ENCODE results near the gene BMPR1A. TPM values are rescaled to one million over a fixed set of nuclear protein-coding genes. Genes with fewer than 3 reads are reported as not detected.

BMPR1A gene
- total and polyA plus RNA-seq, 8 donors, result 5.8 to 104 (median 19.9) TPM

- intact Hi-C loops (cut with DNase I; ENCODE audit: low total_unique reads), result no loop called here
- 87 to 91% (median 90%) methylated on average over 7 of the region's 7 CpGs for WGBS, 5 donors
- peaks cover 8 to 57% (median 31%) of the 10 kb centered on the region in 4 donors for H3K4me1 ChIP-seq
- no peaks in the 10 kb centered on the region for H3K27me3 ChIP-seq
- DNase-seq, result no peak
- no peak overlapping the region for H3K4me3 ChIP-seq
- H3K27ac ChIP-seq, result peak overlapping the region in 1 of 5 donors; percentile 20
- TF ChIP-seq POLR2A (IDR thresholded peaks at IDR 0.05) (no peak), EP300 (IDR thresholded peaks at IDR 0.05) (no peak), POLR2AphosphoS5 (IDR thresholded peaks at IDR 0.05) (no peak)
- TF ChIP-seq, protein P1, sequence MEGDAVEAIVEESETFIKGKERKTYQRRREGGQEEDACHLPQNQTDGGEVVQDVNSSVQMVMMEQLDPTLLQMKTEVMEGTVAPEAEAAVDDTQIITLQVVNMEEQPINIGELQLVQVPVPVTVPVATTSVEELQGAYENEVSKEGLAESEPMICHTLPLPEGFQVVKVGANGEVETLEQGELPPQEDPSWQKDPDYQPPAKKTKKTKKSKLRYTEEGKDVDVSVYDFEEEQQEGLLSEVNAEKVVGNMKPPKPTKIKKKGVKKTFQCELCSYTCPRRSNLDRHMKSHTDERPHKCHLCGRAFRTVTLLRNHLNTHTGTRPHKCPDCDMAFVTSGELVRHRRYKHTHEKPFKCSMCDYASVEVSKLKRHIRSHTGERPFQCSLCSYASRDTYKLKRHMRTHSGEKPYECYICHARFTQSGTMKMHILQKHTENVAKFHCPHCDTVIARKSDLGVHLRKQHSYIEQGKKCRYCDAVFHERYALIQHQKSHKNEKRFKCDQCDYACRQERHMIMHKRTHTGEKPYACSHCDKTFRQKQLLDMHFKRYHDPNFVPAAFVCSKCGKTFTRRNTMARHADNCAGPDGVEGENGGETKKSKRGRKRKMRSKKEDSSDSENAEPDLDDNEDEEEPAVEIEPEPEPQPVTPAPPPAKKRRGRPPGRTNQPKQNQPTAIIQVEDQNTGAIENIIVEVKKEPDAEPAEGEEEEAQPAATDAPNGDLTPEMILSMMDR (IDR thresholded peaks at IDR 0.05), result no peak
- no peaks in the 10 kb centered on the region for H3K36me3 ChIP-seq
- H3K9me3 ChIP-seq, result no peaks in the 10 kb centered on the region
Observed at GRCh38 chr10:86827639-86828038, 71.2 kb downstream of the BMPR1A start.

DNA sequence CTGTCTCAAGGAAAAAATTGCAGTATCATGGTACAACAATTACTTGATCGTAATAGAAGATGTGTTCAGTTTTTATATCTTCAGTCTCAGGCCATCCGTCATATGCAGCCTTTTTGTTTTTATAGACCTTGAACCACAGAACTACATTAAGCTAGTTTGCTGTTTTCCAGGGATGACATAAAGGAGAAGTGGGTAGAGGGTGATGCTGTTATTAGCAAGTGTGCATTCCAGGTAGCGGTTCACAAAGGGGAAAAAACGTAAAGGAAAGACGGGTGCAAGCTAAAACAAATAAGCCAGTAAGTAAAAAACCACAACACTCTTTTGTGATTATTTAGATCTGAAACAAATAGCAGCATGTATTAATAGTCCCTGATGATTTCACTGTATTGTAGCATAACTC, 71.7 kb downstream of the BMPR1A start:
- intact Hi-C loops (cut with DNase I; ENCODE audit: low total_unique reads), result no loop called here
- TF ChIP-seq EP300 (IDR thresholded peaks at IDR 0.05) (no peak), POLR2A (IDR thresholded peaks at IDR 0.05) (no peak), POLR2AphosphoS5 (IDR thresholded peaks at IDR 0.05) (no peak)
- no peak overlapping the region for H3K4me3 ChIP-seq
- H3K36me3 ChIP-seq, result no peaks in the 10 kb centered on the region
- peak overlapping the region in 1 of 5 donors; percentile 20 for H3K27ac ChIP-seq
- DNase-seq, result no peak
- 72 to 86% (median 79%) methylated on average over 5 of the region's 5 CpGs for WGBS, 5 donors
- no peaks in the 10 kb centered on the region for H3K9me3 ChIP-seq
- H3K4me1 ChIP-seq, result peaks cover 8 to 52% (median 30%) of the 10 kb centered on the region in 4 donors
- H3K27me3 ChIP-seq, result no peaks in the 10 kb centered on the region

- peak in 1 of 2 donors; percentile 36 for DNase-seq
- Histone ChIP-seq H3K36me3 (no peaks in the 10 kb centered on the region), H3K4me1 (peaks cover 14 to 52% (median 33%) of the 10 kb centered on the region in 4 donors), H3K27me3 (no peaks in the 10 kb centered on the region), H3K4me3 (no peak overlapping the region), H3K9me3 (no peaks in the 10 kb centered on the region), H3K27ac (peak overlapping the region in 2 of 5 donors; percentile 48 to 60)
- intact Hi-C loops (cut with DNase I; ENCODE audit: low total_unique reads), result no loop called here
- WGBS, 5 donors, result 27 to 40% (median 34%) methylated on average over 2 of the region's 2 CpGs
- TF ChIP-seq POLR2A (IDR thresholded peaks at IDR 0.05) (no peak), EP300 (IDR thresholded peaks at IDR 0.05) (no peak), POLR2AphosphoS5 (IDR thresholded peaks at IDR 0.05) (no peak)
- TF ChIP-seq, protein P1 (IDR thresholded peaks at IDR 0.05), result no peak
Observed at GRCh38 chr10:86829472-86829871, 73.1 kb downstream of the BMPR1A start.

DNA sequence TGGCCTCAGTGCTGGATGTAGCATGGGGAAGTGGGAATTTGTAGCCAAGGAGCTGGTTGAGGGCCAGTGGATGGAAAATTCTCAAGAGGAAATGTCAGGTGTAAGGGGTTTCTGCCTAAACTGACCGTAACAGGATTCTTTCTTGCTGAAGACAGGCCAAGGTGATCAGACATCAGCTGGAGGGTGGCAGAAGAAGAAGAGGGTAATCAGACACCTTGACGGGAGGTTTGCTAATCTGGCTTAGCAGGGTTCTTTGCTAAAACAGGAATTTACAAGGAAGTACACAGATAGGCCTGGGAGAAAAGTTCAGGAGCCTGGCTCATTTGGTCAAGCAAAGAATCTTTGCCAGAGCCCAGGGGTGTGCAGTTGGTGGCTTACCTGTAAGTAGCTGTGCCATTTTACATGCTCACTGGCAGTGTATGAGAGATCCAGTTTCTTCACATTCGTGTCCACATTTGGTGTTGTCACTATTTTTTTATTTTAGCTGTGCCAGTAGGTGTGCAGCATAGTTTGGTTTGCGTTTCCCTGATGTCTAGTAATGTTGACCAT, 73.7 kb downstream of the BMPR1A start:
- Histone ChIP-seq H3K4me3 (no peak overlapping the region), H3K27ac (peak overlapping the region in 3 of 5 donors; percentile 47 to 60 (median 48)), H3K9me3 (no peaks in the 10 kb centered on the region), H3K27me3 (no peaks in the 10 kb centered on the region), H3K36me3 (no peaks in the 10 kb centered on the region), H3K4me1 (peaks cover 16 to 59% (median 36%) of the 10 kb centered on the region in 4 donors)
- DNase-seq, result no peak
- no peak for TF ChIP-seq POLR2A (IDR thresholded peaks at IDR 0.05)
- no peak for TF ChIP-seq POLR2AphosphoS5 (IDR thresholded peaks at IDR 0.05)
- TF ChIP-seq, protein P1 (IDR thresholded peaks at IDR 0.05), result no peak
- no peak for TF ChIP-seq EP300 (IDR thresholded peaks at IDR 0.05)
- intact Hi-C loops (cut with DNase I; ENCODE audit: low total_unique reads), result no loop called here
- WGBS, 5 donors, result 55 to 71% (median 57%) methylated on average over 4 of the region's 4 CpGs

DNA sequence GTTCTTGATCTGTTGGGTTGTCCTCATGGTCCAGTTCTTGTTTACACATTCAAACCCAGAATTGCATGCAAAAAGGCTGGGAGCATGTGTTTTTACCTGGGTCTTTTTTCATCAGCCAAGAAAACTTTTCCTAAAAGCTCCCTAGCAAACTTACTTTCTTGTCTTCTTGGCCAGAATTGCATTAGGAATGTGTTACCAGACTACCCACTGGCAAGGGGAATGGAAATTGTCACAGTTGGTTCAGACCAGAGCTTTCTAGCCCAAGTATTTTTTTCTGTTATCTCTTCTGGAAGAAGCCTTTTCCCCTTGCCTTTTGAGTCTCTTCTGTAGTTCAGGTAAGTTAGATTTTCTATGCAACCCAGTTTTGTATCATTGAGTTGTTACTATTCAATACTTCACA, 77.5 kb downstream of the BMPR1A start:
- no peaks in the 10 kb centered on the region for H3K9me3 ChIP-seq
- DNase-seq, result no peak
- TF ChIP-seq POLR2AphosphoS5 (IDR thresholded peaks at IDR 0.05) (no peak), EP300 (IDR thresholded peaks at IDR 0.05) (no peak), POLR2A (IDR thresholded peaks at IDR 0.05) (no peak)
- TF ChIP-seq, protein P1 (IDR thresholded peaks at IDR 0.05), result no peak
- no peaks in the 10 kb centered on the region for H3K36me3 ChIP-seq
- no peak overlapping the region for H3K4me3 ChIP-seq
- no peaks in the 10 kb centered on the region for H3K27me3 ChIP-seq
- intact Hi-C loops (cut with DNase I; ENCODE audit: low total_unique reads), result no loop called here
- H3K27ac ChIP-seq, result no peak overlapping the region
- peaks cover 16 to 68% (median 43%) of the 10 kb centered on the region in 4 donors for H3K4me1 ChIP-seq
